Measurements from ENCODE around the gene ERVW-1.

ERVW-1 gene

GRCh38 chr7:92466682-92467081 is 11.1 kb downstream of the ERVW-1 start:
- POLR2A ChIA-PET: no interaction called here
- DNase-seq (ENCODE audit: extremely low spot score): no peak
- no peak for TF ChIP-seq CTCF (IDR thresholded peaks at IDR 0.05; ENCODE audit: control extremely low read depth, extremely low read depth, low read depth, missing control alignments)
- CTCF ChIA-PET: interaction anchor here (1.4 to 2.8 kb wide), 3 partner anchors 9 to 22 kb away, joined by 3 to 9 read pairs (median 3); partner anchors contain the start of gene GATAD1

- DNase-seq (ENCODE audit: extremely low spot score): no peak
- TF ChIP-seq CTCF (IDR thresholded peaks at IDR 0.05; ENCODE audit: control extremely low read depth, extremely low read depth, low read depth, missing control alignments): no peak
- ChIA-PET CTCF (interaction anchor here (1.3 kb wide), 1 partner anchor 17 kb away, joined by 5 read pairs; the partner anchor contains the start of gene GATAD1), POLR2A (no interaction called here)
Observed at GRCh38 chr7:92464515-92464914, 13.2 kb downstream of the ERVW-1 start.

GRCh38 chr7:92462560-92462959 is 15.2 kb downstream of the ERVW-1 start:
- POLR2A ChIA-PET: no interaction called here
- no peak for TF ChIP-seq CTCF (IDR thresholded peaks at IDR 0.05; ENCODE audit: control extremely low read depth, extremely low read depth, low read depth, missing control alignments)
- CTCF ChIA-PET: interaction anchor here (1.4 to 7.2 kb wide), 3 partner anchors 9 to 16 kb away, joined by 3 to 54 read pairs (median 6); partner anchors contain the start of gene GATAD1
- no peak for DNase-seq (ENCODE audit: extremely low spot score)

GRCh38 chr7:92461027-92462003 is 16.4 kb downstream of the ERVW-1 start:
- DNase-seq (ENCODE audit: extremely low spot score): peak; percentile 44
- ChIA-PET POLR2A (interaction anchor here (0.6 kb wide), 1 partner anchor 32 kb away, joined by 3 read pairs; no protein-coding TSS in a partner anchor), CTCF (interaction anchor here (0.7 to 7.2 kb wide), 29 partner anchors 8 to 631 kb away, joined by 3 to 54 read pairs (median 4); partner anchors contain the start of genes AKAP9, GATAD1, LRRD1 and MTERF1)
- peak; percentile 60 for TF ChIP-seq CTCF (IDR thresholded peaks at IDR 0.05; ENCODE audit: control extremely low read depth, extremely low read depth, low read depth, missing control alignments)

- CTCF ChIA-PET: interaction anchor here (0.9 to 7.2 kb wide), 19 partner anchors 10 to 631 kb away, joined by 3 to 54 read pairs (median 5); partner anchors contain the start of genes AKAP9, GATAD1, LRRD1 and MTERF1
- no peak for DNase-seq (ENCODE audit: extremely low spot score)
- TF ChIP-seq CTCF (IDR thresholded peaks at IDR 0.05; ENCODE audit: control extremely low read depth, extremely low read depth, low read depth, missing control alignments): no peak
- POLR2A ChIA-PET: no interaction called here
Observed at GRCh38 chr7:92460510-92460909, 17.2 kb downstream of the ERVW-1 start.

GRCh38 chr7:92460109-92460508 is 17.6 kb downstream of the ERVW-1 start:
- POLR2A ChIA-PET: no interaction called here
- no peak for TF ChIP-seq CTCF (IDR thresholded peaks at IDR 0.05; ENCODE audit: control extremely low read depth, extremely low read depth, low read depth, missing control alignments)
- DNase-seq (ENCODE audit: extremely low spot score): no peak
- CTCF ChIA-PET: interaction anchor here (1.5 to 7.2 kb wide), 5 partner anchors 9 to 630 kb away, joined by 4 to 54 read pairs (median 16); partner anchors contain the start of genes GATAD1 and LRRD1

Data from GM10248 (cell line).